ENCODE data around the gene ZBTB20. TPM values are rescaled to one million over a fixed set of nuclear protein-coding genes. Genes with fewer than 3 reads are reported as not detected.

The ZBTB20 gene
- total RNA-seq, 2 experiments from 2014 or later: 8.1 TPM

GRCh38 chr3:114460459-114460858 is 686.6 kb downstream of the ZBTB20 start:
- Mint-ChIP-seq H3K27me3 (ENCODE audit: low read depth) (no peaks in the 10 kb centered on the region), H3K27ac (no peak overlapping the region), H3K4me3 (no peak overlapping the region), H3K9me3 (ENCODE audit: insufficient read depth) (no peaks in the 10 kb centered on the region), H3K36me3 (ENCODE audit: low read depth) (no peaks in the 10 kb centered on the region), H3K4me1 (ENCODE audit: low read depth) (no peaks in the 10 kb centered on the region)
- DNase-seq (no peak), ATAC-seq (no peak)
- POLR2A ChIA-PET: no interaction called here
- CTCF ChIA-PET: interaction anchor here (1.3 kb wide), 1 partner anchor 309 kb away, joined by 3 read pairs; no protein-coding TSS in a partner anchor

- CTCF ChIA-PET: no interaction called here
- ATAC-seq: no peak
- H3K4me3 Mint-ChIP-seq: no peak overlapping the region
These were observed 690.3 kb downstream of the ZBTB20 start for GRCh38 chr3:114456742-114457141.

GRCh38 chr3:114455432-114455831 is 691.7 kb downstream of the ZBTB20 start:
- POLR2A ChIA-PET: no interaction called here

More at GRCh38 chr3:114456742-114457141, 690.3 kb downstream of the ZBTB20 start:
- no peak for DNase-seq
- no peaks in the 10 kb centered on the region for H3K9me3 Mint-ChIP-seq (ENCODE audit: insufficient read depth)
- no peaks in the 10 kb centered on the region for H3K4me1 Mint-ChIP-seq (ENCODE audit: low read depth)
- POLR2A ChIA-PET: no interaction called here
- H3K27ac Mint-ChIP-seq: no peak overlapping the region
- H3K27me3 Mint-ChIP-seq (ENCODE audit: low read depth): no peaks in the 10 kb centered on the region
- H3K36me3 Mint-ChIP-seq (ENCODE audit: low read depth): no peaks in the 10 kb centered on the region

GRCh38 chr3:114454551-114455251 is 692.4 kb downstream of the ZBTB20 start:
- H3K27ac Mint-ChIP-seq: no peak overlapping the region
- ChIA-PET POLR2A (interaction anchor here (0.6 kb wide), 1 partner anchor 813 kb away, joined by 3 read pairs; no protein-coding TSS in a partner anchor), CTCF (interaction anchor here (1.5 kb wide), 1 partner anchor 72 kb away, joined by 3 read pairs; no protein-coding TSS in a partner anchor)
- H3K27me3 Mint-ChIP-seq (ENCODE audit: low read depth): no peaks in the 10 kb centered on the region
- no peaks in the 10 kb centered on the region for H3K4me1 Mint-ChIP-seq (ENCODE audit: low read depth)
- ATAC-seq (no peak), DNase-seq (no peak)
- no peaks in the 10 kb centered on the region for H3K9me3 Mint-ChIP-seq (ENCODE audit: insufficient read depth)
- no peaks in the 10 kb centered on the region for H3K36me3 Mint-ChIP-seq (ENCODE audit: low read depth)
- H3K4me3 Mint-ChIP-seq: no peak overlapping the region

More at GRCh38 chr3:114455432-114455831, 691.7 kb downstream of the ZBTB20 start:
- no peak overlapping the region for H3K27ac Mint-ChIP-seq
- no peak for DNase-seq
- CTCF ChIA-PET: interaction anchor here (1.5 kb wide), 1 partner anchor 72 kb away, joined by 3 read pairs; no protein-coding TSS in a partner anchor
- H3K4me1 Mint-ChIP-seq (ENCODE audit: low read depth): no peaks in the 10 kb centered on the region
- H3K36me3 Mint-ChIP-seq (ENCODE audit: low read depth): no peaks in the 10 kb centered on the region
- H3K9me3 Mint-ChIP-seq (ENCODE audit: insufficient read depth): no peaks in the 10 kb centered on the region
- H3K27me3 Mint-ChIP-seq (ENCODE audit: low read depth): no peaks in the 10 kb centered on the region
- no peak for ATAC-seq
- no peak overlapping the region for H3K4me3 Mint-ChIP-seq

GRCh38 chr3:114453361-114453780 is 693.7 kb downstream of the ZBTB20 start:
- Mint-ChIP-seq H3K9me3 (ENCODE audit: insufficient read depth) (no peaks in the 10 kb centered on the region), H3K36me3 (ENCODE audit: low read depth) (no peaks in the 10 kb centered on the region), H3K27me3 (ENCODE audit: low read depth) (peaks cover 2% of the 10 kb centered on the region), H3K27ac (no peak overlapping the region), H3K4me3 (no peak overlapping the region), H3K4me1 (ENCODE audit: low read depth) (no peaks in the 10 kb centered on the region)
- ChIA-PET CTCF (interaction anchor here (0.7 to 1.1 kb wide), 2 partner anchors 34 to 159 kb away, joined by 3 read pairs; no protein-coding TSS in a partner anchor), POLR2A (interaction anchor here (0.6 kb wide), 1 partner anchor 91 kb away, joined by 4 read pairs; no protein-coding TSS in a partner anchor)
- DNase-seq (no peak), ATAC-seq (no peak)

GRCh38 chr3:114452937-114453336 is 694.2 kb downstream of the ZBTB20 start:
- Mint-ChIP-seq H3K4me1 (ENCODE audit: low read depth) (no peaks in the 10 kb centered on the region), H3K4me3 (no peak overlapping the region), H3K27me3 (ENCODE audit: low read depth) (peaks cover 2% of the 10 kb centered on the region), H3K27ac (no peak overlapping the region), H3K9me3 (ENCODE audit: insufficient read depth) (no peaks in the 10 kb centered on the region), H3K36me3 (ENCODE audit: low read depth) (no peaks in the 10 kb centered on the region)
- DNase-seq: no peak
- ChIA-PET POLR2A (interaction anchor here (0.6 kb wide), 1 partner anchor 16 kb away, joined by 3 read pairs; no protein-coding TSS in a partner anchor), CTCF (interaction anchor here (1.1 kb wide), 1 partner anchor 34 kb away, joined by 3 read pairs; no protein-coding TSS in a partner anchor)
- no peak for ATAC-seq

GRCh38 chr3:114452256-114452655 is 694.8 kb downstream of the ZBTB20 start:
- no peaks in the 10 kb centered on the region for H3K4me1 Mint-ChIP-seq (ENCODE audit: low read depth)
- ATAC-seq (no peak), DNase-seq (no peak)
- H3K4me3 Mint-ChIP-seq: no peak overlapping the region
- H3K9me3 Mint-ChIP-seq (ENCODE audit: insufficient read depth): no peaks in the 10 kb centered on the region
- ChIA-PET POLR2A (interaction anchor here (0.6 kb wide), 1 partner anchor 15 kb away, joined by 3 read pairs; no protein-coding TSS in a partner anchor), CTCF (interaction anchor here (1.1 kb wide), 1 partner anchor 33 kb away, joined by 3 read pairs; no protein-coding TSS in a partner anchor)
- no peaks in the 10 kb centered on the region for H3K36me3 Mint-ChIP-seq (ENCODE audit: low read depth)
- H3K27me3 Mint-ChIP-seq (ENCODE audit: low read depth): peaks cover 2% of the 10 kb centered on the region
- H3K27ac Mint-ChIP-seq: no peak overlapping the region

- Mint-ChIP-seq H3K27ac (no peak overlapping the region), H3K4me3 (no peak overlapping the region), H3K9me3 (ENCODE audit: insufficient read depth) (no peaks in the 10 kb centered on the region), H3K4me1 (ENCODE audit: low read depth) (no peaks in the 10 kb centered on the region), H3K27me3 (ENCODE audit: low read depth) (peaks cover 2% of the 10 kb centered on the region), H3K36me3 (ENCODE audit: low read depth) (no peaks in the 10 kb centered on the region)
- CTCF ChIA-PET: interaction anchor here (1.2 kb wide), 1 partner anchor 9 kb away, joined by 5 read pairs; no protein-coding TSS in a partner anchor
- DNase-seq: no peak
- ATAC-seq: no peak
- POLR2A ChIA-PET: interaction anchor here (1.0 kb wide), 1 partner anchor 12 kb away, joined by 3 read pairs; no protein-coding TSS in a partner anchor
These were observed 695.5 kb downstream of the ZBTB20 start for GRCh38 chr3:114451561-114452018.

GRCh38 chr3:114451051-114451451 is 696.0 kb downstream of the ZBTB20 start:
- no peak for ATAC-seq
- Mint-ChIP-seq H3K27me3 (ENCODE audit: low read depth) (peaks cover 2% of the 10 kb centered on the region), H3K4me3 (no peak overlapping the region), H3K4me1 (ENCODE audit: low read depth) (no peaks in the 10 kb centered on the region), H3K36me3 (ENCODE audit: low read depth) (no peaks in the 10 kb centered on the region), H3K27ac (no peak overlapping the region), H3K9me3 (ENCODE audit: insufficient read depth) (no peaks in the 10 kb centered on the region)
- no peak for DNase-seq
- ChIA-PET CTCF (interaction anchor here (1.2 kb wide), 1 partner anchor 9 kb away, joined by 5 read pairs; no protein-coding TSS in a partner anchor), POLR2A (interaction anchor here (1.0 kb wide), 1 partner anchor 12 kb away, joined by 3 read pairs; no protein-coding TSS in a partner anchor)

GRCh38 chr3:114450008-114450596 is 697.0 kb downstream of the ZBTB20 start:
- H3K36me3 Mint-ChIP-seq (ENCODE audit: low read depth): no peaks in the 10 kb centered on the region
- DNase-seq (no peak), ATAC-seq (no peak)
- no peak overlapping the region for H3K4me3 Mint-ChIP-seq
- POLR2A ChIA-PET: no interaction called here
- no peak overlapping the region for H3K27ac Mint-ChIP-seq
- H3K4me1 Mint-ChIP-seq (ENCODE audit: low read depth): no peaks in the 10 kb centered on the region
- H3K9me3 Mint-ChIP-seq (ENCODE audit: insufficient read depth): no peaks in the 10 kb centered on the region
- CTCF ChIA-PET: interaction anchor here (0.7 kb wide), 1 partner anchor 25 kb away, joined by 3 read pairs; no protein-coding TSS in a partner anchor
- peaks cover 2% of the 10 kb centered on the region for H3K27me3 Mint-ChIP-seq (ENCODE audit: low read depth)

- Mint-ChIP-seq H3K4me1 (ENCODE audit: low read depth) (no peaks in the 10 kb centered on the region), H3K4me3 (no peak overlapping the region), H3K36me3 (ENCODE audit: low read depth) (no peaks in the 10 kb centered on the region), H3K9me3 (ENCODE audit: insufficient read depth) (no peaks in the 10 kb centered on the region), H3K27ac (no peak overlapping the region), H3K27me3 (ENCODE audit: low read depth) (peaks cover 2% of the 10 kb centered on the region)
- ChIA-PET CTCF (interaction anchor here (0.7 kb wide), 1 partner anchor 26 kb away, joined by 3 read pairs; no protein-coding TSS in a partner anchor), POLR2A (no interaction called here)
- DNase-seq (no peak), ATAC-seq (no peak)
These were observed 697.6 kb downstream of the ZBTB20 start for GRCh38 chr3:114449271-114450007.
